KOPT-K1 (cell line): Measurements from ENCODE around the gene CYP2W1.

Source experiments
- H3K27ac ChIP-seq: fragments of 200-600 bp; sonication (generic); 2 replicates; pipeline ENCODE4 v1.5.1; 2016; ENCODE audit warnings: antibody characterized with exemption, mild to moderate bottlenecking, low read depth, low read length; ENCODE audit not compliant: poor library complexity, severe bottlenecking
- H3K36me3 ChIP-seq: fragments of 200-600 bp; sonication (generic); 2 replicates; pipeline ENCODE4 v1.5.1; 2017; ENCODE audit warnings: antibody characterized with exemption, mild to moderate bottlenecking, low read length, moderate library complexity; ENCODE audit not compliant: insufficient read depth
- H3K9me3 ChIP-seq: fragments of 200-600 bp; sonication (generic); 2 replicates; pipeline ENCODE4 v1.5.1; 2017; ENCODE audit warnings: antibody characterized with exemption, low read length, mild to moderate bottlenecking; ENCODE audit not compliant: insufficient read depth, poor library complexity, severe bottlenecking

The CYP2W1 gene

GRCh38 chr7:945556-946255 lies 37.3 kb upstream of the CYP2W1 start:
- Histone ChIP-seq H3K9me3 (peaks cover 2% of the 10 kb centered on the region), H3K36me3 (no peaks in the 10 kb centered on the region), H3K27ac (no peak overlapping the region)

GRCh38 chr7:946256-946996 lies 36.6 kb upstream of the CYP2W1 start:
- H3K27ac ChIP-seq: no peak overlapping the region
- H3K36me3 ChIP-seq: no peaks in the 10 kb centered on the region
- H3K9me3 ChIP-seq: no peaks in the 10 kb centered on the region

GRCh38 chr7:947391-948210 lies 35.4 kb upstream of the CYP2W1 start:
- Histone ChIP-seq H3K27ac (no peak overlapping the region), H3K36me3 (no peaks in the 10 kb centered on the region), H3K9me3 (no peaks in the 10 kb centered on the region)

GRCh38 chr7:949021-949934 lies 33.7 kb upstream of the CYP2W1 start:
- Histone ChIP-seq H3K9me3 (no peaks in the 10 kb centered on the region), H3K27ac (no peak overlapping the region), H3K36me3 (no peaks in the 10 kb centered on the region)

- H3K36me3 ChIP-seq: no peaks in the 10 kb centered on the region
- no peak overlapping the region for H3K27ac ChIP-seq
- H3K9me3 ChIP-seq: no peaks in the 10 kb centered on the region
These were observed 31.0 kb upstream of the CYP2W1 start for GRCh38 chr7:951881-952547.

GRCh38 chr7:952548-953441 lies 30.2 kb upstream of the CYP2W1 start:
- H3K9me3 ChIP-seq: no peaks in the 10 kb centered on the region
- H3K36me3 ChIP-seq: no peaks in the 10 kb centered on the region
- no peak overlapping the region for H3K27ac ChIP-seq

- Histone ChIP-seq H3K27ac (no peak overlapping the region), H3K36me3 (no peaks in the 10 kb centered on the region), H3K9me3 (no peaks in the 10 kb centered on the region)
These were observed 29.2 kb upstream of the CYP2W1 start for GRCh38 chr7:953547-954327.

GRCh38 chr7:954330-955238 lies 28.4 kb upstream of the CYP2W1 start, which contains the start of gene ADAP1:
Gene ADAP1, minus strand, starts transcription at chr7:954680. Its CDS starts 203 bp downstream, at chr7:954477.
- H3K27ac ChIP-seq: no peak within 1 kb of the TSS
- H3K9me3 ChIP-seq: no peaks in the 10 kb centered on the region
- no peaks in the 10 kb centered on the region for H3K36me3 ChIP-seq

- Histone ChIP-seq H3K36me3 (no peaks in the 10 kb centered on the region), H3K9me3 (no peaks in the 10 kb centered on the region), H3K27ac (no peak overlapping the region)
These were observed 26.9 kb upstream of the CYP2W1 start for GRCh38 chr7:956031-956430.

GRCh38 chr7:957418-958220 lies 25.4 kb upstream of the CYP2W1 start:
- Histone ChIP-seq H3K9me3 (no peaks in the 10 kb centered on the region), H3K36me3 (no peaks in the 10 kb centered on the region), H3K27ac (no peak overlapping the region)
